SK-N-SH treated with all-trans-retinoic acid at 6 μM for 48 hours (cell line): ENCODE data around the gene UQCRC2.

Experiments used
- CSDC2 ChIP-seq: fragments of 250-450 bp; sonication (Bioruptor Pico); IDR thresholded peaks from 2 replicates; pipeline ENCODE4 v1.5.0; 2020; ENCODE audit warnings: mild to moderate bottlenecking, moderate library complexity
- ESRRG ChIP-seq: fragments of 250-450 bp; sonication (Bioruptor Pico); IDR thresholded peaks from 2 replicates; pipeline ENCODE4 v1.6.1; 2021; ENCODE audit warnings: mild to moderate bottlenecking
- GLIS3 ChIP-seq: fragments of 250-450 bp; sonication (Bioruptor Pico); IDR thresholded peaks from 2 replicates; pipeline ENCODE4 v1.5.0; 2020; ENCODE audit warnings: mild to moderate bottlenecking, moderate library complexity
- ISL1 ChIP-seq: fragments of 250-450 bp; sonication (Bioruptor Pico); IDR thresholded peaks from 2 replicates; pipeline ENCODE4 v2.1.2; 2022; ENCODE audit warnings: mild to moderate bottlenecking, moderate library complexity
- OSR1 ChIP-seq: fragments of 250-450 bp; sonication (Bioruptor Pico); IDR thresholded peaks from 2 replicates; pipeline ENCODE4 v1.8.0; 2022; ENCODE audit warnings: moderate library complexity, mild to moderate bottlenecking, inconsistent platforms
- PATZ1 ChIP-seq: fragments of 250-450 bp; sonication (Bioruptor Pico); IDR thresholded peaks from 2 replicates; pipeline ENCODE4 v1.8.0; 2020; ENCODE audit warnings: mild to moderate bottlenecking, moderate library complexity, borderline replicate concordance
- TCF4 ChIP-seq: fragments of 250-450 bp; sonication (Bioruptor Pico); IDR thresholded peaks from 2 replicates; pipeline ENCODE4 v1.8.0; 2021; ENCODE audit warnings: mild to moderate bottlenecking, moderate library complexity, borderline replicate concordance
- ZFP3 ChIP-seq: fragments of 250-450 bp; sonication (Bioruptor Pico); IDR thresholded peaks from 2 replicates; pipeline ENCODE4 v1.5.0; 2020; ENCODE audit warnings: mild to moderate bottlenecking, moderate library complexity
- ZFP30 ChIP-seq: fragments of 450-650 bp; formaldehyde crosslinking; IDR thresholded peaks from 2 replicates; pipeline ENCODE4 v1.5.0; 2022; ENCODE audit warnings: mild to moderate bottlenecking, moderate library complexity
- ZNF70 ChIP-seq: fragments of 450-650 bp; formaldehyde crosslinking; IDR thresholded peaks from 2 replicates; pipeline ENCODE4 v1.5.0; 2020; ENCODE audit warnings: mild to moderate bottlenecking, moderate library complexity
- ZNF8 ChIP-seq: fragments of 450-650 bp; formaldehyde crosslinking; IDR thresholded peaks from 2 replicates; pipeline ENCODE4 v1.5.0; 2020; ENCODE audit warnings: mild to moderate bottlenecking, moderate library complexity
- TF ChIP-seq, protein P1 (sequence below): fragments of 250-450 bp; sonication (Bioruptor Pico); IDR thresholded peaks from 2 replicates; pipeline ENCODE4 v1.5.1; 2021; ENCODE audit warnings: mild to moderate bottlenecking, moderate library complexity
- TF ChIP-seq, protein P2 (sequence below): fragments of 250-450 bp; sonication (Bioruptor Pico); IDR thresholded peaks from 2 replicates; pipeline ENCODE4 v1.5.1; 2020; ENCODE audit warnings: low read depth, mild to moderate bottlenecking, moderate library complexity

GRCh38 chr16:22022151-22022550, 69.0 kb downstream of the UQCRC2 start:
- no peak for TF ChIP-seq OSR1 (CRISPR knock-in tag)
- TF ChIP-seq, protein P1, sequence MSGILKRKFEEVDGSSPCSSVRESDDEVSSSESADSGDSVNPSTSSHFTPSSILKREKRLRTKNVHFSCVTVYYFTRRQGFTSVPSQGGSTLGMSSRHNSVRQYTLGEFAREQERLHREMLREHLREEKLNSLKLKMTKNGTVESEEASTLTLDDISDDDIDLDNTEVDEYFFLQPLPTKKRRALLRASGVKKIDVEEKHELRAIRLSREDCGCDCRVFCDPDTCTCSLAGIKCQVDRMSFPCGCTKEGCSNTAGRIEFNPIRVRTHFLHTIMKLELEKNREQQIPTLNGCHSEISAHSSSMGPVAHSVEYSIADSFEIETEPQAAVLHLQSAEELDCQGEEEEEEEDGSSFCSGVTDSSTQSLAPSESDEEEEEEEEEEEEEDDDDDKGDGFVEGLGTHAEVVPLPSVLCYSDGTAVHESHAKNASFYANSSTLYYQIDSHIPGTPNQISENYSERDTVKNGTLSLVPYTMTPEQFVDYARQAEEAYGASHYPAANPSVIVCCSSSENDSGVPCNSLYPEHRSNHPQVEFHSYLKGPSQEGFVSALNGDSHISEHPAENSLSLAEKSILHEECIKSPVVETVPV (CRISPR knock-in tag): no peak
- no peak for TF ChIP-seq ZFP30 (CRISPR knock-in tag)
- no peak for TF ChIP-seq ESRRG (CRISPR knock-in tag)
- no peak for TF ChIP-seq ISL1 (CRISPR knock-in tag)
- TF ChIP-seq PATZ1: no peak
- no peak for TF ChIP-seq CSDC2 (CRISPR knock-in tag)
- TF ChIP-seq GLIS3 (CRISPR knock-in tag): no peak
- TF ChIP-seq, protein P2, sequence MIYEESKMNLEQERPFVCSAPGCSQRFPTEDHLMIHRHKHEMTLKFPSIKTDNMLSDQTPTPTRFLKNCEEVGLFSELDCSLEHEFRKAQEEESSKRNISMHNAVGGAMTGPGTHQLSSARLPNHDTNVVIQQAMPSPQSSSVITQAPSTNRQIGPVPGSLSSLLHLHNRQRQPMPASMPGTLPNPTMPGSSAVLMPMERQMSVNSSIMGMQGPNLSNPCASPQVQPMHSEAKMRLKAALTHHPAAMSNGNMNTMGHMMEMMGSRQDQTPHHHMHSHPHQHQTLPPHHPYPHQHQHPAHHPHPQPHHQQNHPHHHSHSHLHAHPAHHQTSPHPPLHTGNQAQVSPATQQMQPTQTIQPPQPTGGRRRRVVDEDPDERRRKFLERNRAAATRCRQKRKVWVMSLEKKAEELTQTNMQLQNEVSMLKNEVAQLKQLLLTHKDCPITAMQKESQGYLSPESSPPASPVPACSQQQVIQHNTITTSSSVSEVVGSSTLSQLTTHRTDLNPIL (CRISPR knock-in tag): no peak
- no peak for TF ChIP-seq ZFP3 (CRISPR knock-in tag)
- TF ChIP-seq ZNF8 (CRISPR knock-in tag): no peak
- no peak for TF ChIP-seq ZNF70 (CRISPR knock-in tag)
- no peak for TF ChIP-seq TCF4
